ENCODE measurements around the gene ZNF536.

ZNF536 gene

GRCh38 chr19:30557212-30557611 is 185.0 kb downstream of the ZNF536 start:
- no peaks in the 10 kb centered on the region for H3K4me1 Mint-ChIP-seq
- ATAC-seq (replicated peaks; ENCODE audit: extremely low read depth, poor library complexity, severe bottlenecking): no peak
- H3K27ac Mint-ChIP-seq (ENCODE audit: low read depth): no peak overlapping the region
- no peak overlapping the region for H3K4me3 Mint-ChIP-seq
- H3K9me3 Mint-ChIP-seq: no peaks in the 10 kb centered on the region
- H3K36me3 Mint-ChIP-seq (ENCODE audit: insufficient read depth): no peaks in the 10 kb centered on the region
- H3K27me3 Mint-ChIP-seq: peaks cover 32% of the 10 kb centered on the region
- no peak for DNase-seq (ENCODE audit: low spot score in 2 of 2)

- no peaks in the 10 kb centered on the region for H3K4me1 Mint-ChIP-seq
- ATAC-seq (replicated peaks; ENCODE audit: extremely low read depth, poor library complexity, severe bottlenecking) (no peak), DNase-seq (ENCODE audit: low spot score in 2 of 2) (no peak)
Observed at GRCh38 chr19:30557927-30558557, 185.9 kb downstream of the ZNF536 start.

GRCh38 chr19:30558793-30559192 is 186.6 kb downstream of the ZNF536 start:
- no peak overlapping the region for H3K27ac Mint-ChIP-seq (ENCODE audit: low read depth)
- H3K4me3 Mint-ChIP-seq: no peak overlapping the region
- peaks cover 32% of the 10 kb centered on the region for H3K27me3 Mint-ChIP-seq
- no peak for DNase-seq (ENCODE audit: low spot score in 2 of 2)
- no peak for ATAC-seq (replicated peaks; ENCODE audit: extremely low read depth, poor library complexity, severe bottlenecking)
- no peaks in the 10 kb centered on the region for H3K36me3 Mint-ChIP-seq (ENCODE audit: insufficient read depth)
- no peaks in the 10 kb centered on the region for H3K4me1 Mint-ChIP-seq
- no peaks in the 10 kb centered on the region for H3K9me3 Mint-ChIP-seq

More at GRCh38 chr19:30557927-30558557, 185.9 kb downstream of the ZNF536 start:
- Mint-ChIP-seq H3K9me3 (no peaks in the 10 kb centered on the region), H3K27ac (ENCODE audit: low read depth) (no peak overlapping the region), H3K36me3 (ENCODE audit: insufficient read depth) (no peaks in the 10 kb centered on the region), H3K27me3 (peaks cover 32% of the 10 kb centered on the region), H3K4me3 (no peak overlapping the region)

- peaks cover 32% of the 10 kb centered on the region for H3K27me3 Mint-ChIP-seq
- H3K36me3 Mint-ChIP-seq (ENCODE audit: insufficient read depth): no peaks in the 10 kb centered on the region
- H3K4me1 Mint-ChIP-seq: no peaks in the 10 kb centered on the region
Observed at GRCh38 chr19:30559446-30559845, 187.3 kb downstream of the ZNF536 start.

GRCh38 chr19:30562981-30563380 is 190.8 kb downstream of the ZNF536 start:
- no peaks in the 10 kb centered on the region for H3K4me1 Mint-ChIP-seq
- DNase-seq (ENCODE audit: low spot score in 2 of 2): no peak
- no peak overlapping the region for H3K27ac Mint-ChIP-seq (ENCODE audit: low read depth)
- no peak for ATAC-seq (replicated peaks; ENCODE audit: extremely low read depth, poor library complexity, severe bottlenecking)
- H3K4me3 Mint-ChIP-seq: no peak overlapping the region
- H3K36me3 Mint-ChIP-seq (ENCODE audit: insufficient read depth): no peaks in the 10 kb centered on the region
- peaks cover 21% of the 10 kb centered on the region for H3K27me3 Mint-ChIP-seq
- H3K9me3 Mint-ChIP-seq: no peaks in the 10 kb centered on the region

More at GRCh38 chr19:30559446-30559845, 187.3 kb downstream of the ZNF536 start:
- no peak for DNase-seq (ENCODE audit: low spot score in 2 of 2)
- H3K27ac Mint-ChIP-seq (ENCODE audit: low read depth): no peak overlapping the region
- H3K4me3 Mint-ChIP-seq: no peak overlapping the region
- ATAC-seq (replicated peaks; ENCODE audit: extremely low read depth, poor library complexity, severe bottlenecking): no peak
- H3K9me3 Mint-ChIP-seq: no peaks in the 10 kb centered on the region

- DNase-seq (ENCODE audit: low spot score in 2 of 2) (no peak), ATAC-seq (replicated peaks; ENCODE audit: extremely low read depth, poor library complexity, severe bottlenecking) (no peak)
- Mint-ChIP-seq H3K36me3 (ENCODE audit: insufficient read depth) (no peaks in the 10 kb centered on the region), H3K27ac (ENCODE audit: low read depth) (no peak overlapping the region), H3K4me3 (no peak overlapping the region), H3K4me1 (no peaks in the 10 kb centered on the region), H3K27me3 (peaks cover 15% of the 10 kb centered on the region), H3K9me3 (no peaks in the 10 kb centered on the region)
Observed at GRCh38 chr19:30563691-30564090, 191.5 kb downstream of the ZNF536 start.

GRCh38 chr19:30564551-30565011 is 192.4 kb downstream of the ZNF536 start:
- no peaks in the 10 kb centered on the region for H3K9me3 Mint-ChIP-seq
- no peaks in the 10 kb centered on the region for H3K4me1 Mint-ChIP-seq
- ATAC-seq (replicated peaks; ENCODE audit: extremely low read depth, poor library complexity, severe bottlenecking) (no peak), DNase-seq (ENCODE audit: low spot score in 2 of 2) (no peak)
- no peak overlapping the region for H3K27ac Mint-ChIP-seq (ENCODE audit: low read depth)
- no peaks in the 10 kb centered on the region for H3K36me3 Mint-ChIP-seq (ENCODE audit: insufficient read depth)
- no peak overlapping the region for H3K4me3 Mint-ChIP-seq
- peaks cover 12% of the 10 kb centered on the region for H3K27me3 Mint-ChIP-seq

- H3K27ac Mint-ChIP-seq (ENCODE audit: low read depth): no peak overlapping the region
- ATAC-seq (replicated peaks; ENCODE audit: extremely low read depth, poor library complexity, severe bottlenecking) (no peak), DNase-seq (ENCODE audit: low spot score in 2 of 2) (no peak)
- H3K4me1 Mint-ChIP-seq: no peaks in the 10 kb centered on the region
- no peaks in the 10 kb centered on the region for H3K36me3 Mint-ChIP-seq (ENCODE audit: insufficient read depth)
- H3K4me3 Mint-ChIP-seq: no peak overlapping the region
- peaks cover under 1% of the 10 kb centered on the region for H3K27me3 Mint-ChIP-seq
- no peaks in the 10 kb centered on the region for H3K9me3 Mint-ChIP-seq
Observed at GRCh38 chr19:30565636-30566035, 193.5 kb downstream of the ZNF536 start.

- H3K27ac Mint-ChIP-seq (ENCODE audit: low read depth): no peak overlapping the region
- H3K4me3 Mint-ChIP-seq: no peak overlapping the region
- no peak for ATAC-seq (replicated peaks; ENCODE audit: extremely low read depth, poor library complexity, severe bottlenecking)
- no peaks in the 10 kb centered on the region for H3K4me1 Mint-ChIP-seq
- H3K36me3 Mint-ChIP-seq (ENCODE audit: insufficient read depth): no peaks in the 10 kb centered on the region
- no peak for DNase-seq (ENCODE audit: low spot score in 2 of 2)
- H3K27me3 Mint-ChIP-seq: no peaks in the 10 kb centered on the region
- no peaks in the 10 kb centered on the region for H3K9me3 Mint-ChIP-seq
Observed at GRCh38 chr19:30566681-30567420, 194.7 kb downstream of the ZNF536 start.

- no peak for ATAC-seq (replicated peaks; ENCODE audit: extremely low read depth, poor library complexity, severe bottlenecking)
- no peak overlapping the region for H3K27ac Mint-ChIP-seq (ENCODE audit: low read depth)
- H3K9me3 Mint-ChIP-seq: no peaks in the 10 kb centered on the region
- H3K36me3 Mint-ChIP-seq (ENCODE audit: insufficient read depth): no peaks in the 10 kb centered on the region
- no peak for DNase-seq (ENCODE audit: low spot score in 2 of 2)
- H3K4me3 Mint-ChIP-seq: no peak overlapping the region
- H3K4me1 Mint-ChIP-seq: no peaks in the 10 kb centered on the region
- no peaks in the 10 kb centered on the region for H3K27me3 Mint-ChIP-seq
Observed at GRCh38 chr19:30567536-30568232, 195.5 kb downstream of the ZNF536 start.

- Mint-ChIP-seq H3K4me3 (no peak overlapping the region), H3K9me3 (no peaks in the 10 kb centered on the region), H3K27me3 (no peaks in the 10 kb centered on the region), H3K27ac (ENCODE audit: low read depth) (no peak overlapping the region), H3K4me1 (no peaks in the 10 kb centered on the region), H3K36me3 (ENCODE audit: insufficient read depth) (no peaks in the 10 kb centered on the region)
- ATAC-seq (replicated peaks; ENCODE audit: extremely low read depth, poor library complexity, severe bottlenecking) (no peak), DNase-seq (ENCODE audit: low spot score in 2 of 2) (no peak)
Observed at GRCh38 chr19:30570194-30570593, 198.0 kb downstream of the ZNF536 start.

GRCh38 chr19:30577551-30578105 is 205.4 kb downstream of the ZNF536 start:
- H3K27ac Mint-ChIP-seq (ENCODE audit: low read depth): no peak overlapping the region
- no peak for DNase-seq (ENCODE audit: low spot score in 2 of 2)

More at GRCh38 chr19:30577551-30578105, 205.4 kb downstream of the ZNF536 start:
- no peak for ATAC-seq (replicated peaks; ENCODE audit: extremely low read depth, poor library complexity, severe bottlenecking)
- Mint-ChIP-seq H3K9me3 (no peaks in the 10 kb centered on the region), H3K4me1 (no peaks in the 10 kb centered on the region), H3K36me3 (ENCODE audit: insufficient read depth) (peaks cover 2% of the 10 kb centered on the region), H3K4me3 (no peak overlapping the region), H3K27me3 (peaks cover 17% of the 10 kb centered on the region)
